WI38 (cell line): ENCODE results near the gene BLOC1S5.
"Not testable (repeated sequence)": the region's sequence is repeated elsewhere in the genome, so short reads cannot be mapped to it uniquely, and the experiment has no call there.

ENCODE experiments used
- H3K4me3 ChIP-seq: 2 replicates; pipeline ENCODE4 v1.5.1; 2011; ENCODE audit warnings: low read depth, mild to moderate bottlenecking, control low read depth, low read length
- TF ChIP-seq, protein P1 (sequence below): IDR thresholded peaks from 2 replicates; pipeline ENCODE4 v1.5.1; 2012; ENCODE audit warnings: low read depth, mild to moderate bottlenecking, control low read depth, low read length

The BLOC1S5 gene

DNA sequence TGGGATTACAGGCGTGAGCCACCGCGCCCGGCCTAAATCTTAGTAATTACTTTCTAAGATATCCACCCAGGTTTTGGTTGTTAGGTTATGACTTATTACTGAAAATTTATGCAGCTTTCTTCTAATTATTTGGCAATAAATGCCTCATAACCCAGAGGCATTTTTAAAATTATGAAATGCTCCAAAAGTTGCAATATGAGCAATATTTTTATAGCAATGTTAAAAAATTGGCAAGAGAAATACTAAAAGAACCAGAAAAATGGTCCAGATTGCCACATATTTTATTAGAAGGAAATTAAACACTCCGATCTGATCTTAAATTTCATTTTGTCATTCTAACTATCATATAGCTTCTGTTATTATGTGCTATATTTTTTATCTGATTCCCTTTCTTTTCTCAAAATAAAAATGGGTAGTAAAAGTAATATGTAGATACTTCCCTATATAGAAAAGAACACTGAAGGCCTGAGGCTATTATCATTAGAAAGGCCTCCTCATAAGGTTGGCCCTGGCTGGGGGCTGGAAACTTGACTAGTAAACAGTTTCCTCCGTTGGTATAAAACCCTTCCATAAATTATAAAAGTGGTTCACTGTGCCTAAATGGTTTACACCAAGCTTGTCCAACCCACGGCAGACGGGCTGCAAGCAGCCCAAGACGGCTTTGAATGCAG is 22.1 kb downstream of the BLOC1S5 start:
- H3K4me3 ChIP-seq = no peak overlapping the region
- TF ChIP-seq, protein P1, sequence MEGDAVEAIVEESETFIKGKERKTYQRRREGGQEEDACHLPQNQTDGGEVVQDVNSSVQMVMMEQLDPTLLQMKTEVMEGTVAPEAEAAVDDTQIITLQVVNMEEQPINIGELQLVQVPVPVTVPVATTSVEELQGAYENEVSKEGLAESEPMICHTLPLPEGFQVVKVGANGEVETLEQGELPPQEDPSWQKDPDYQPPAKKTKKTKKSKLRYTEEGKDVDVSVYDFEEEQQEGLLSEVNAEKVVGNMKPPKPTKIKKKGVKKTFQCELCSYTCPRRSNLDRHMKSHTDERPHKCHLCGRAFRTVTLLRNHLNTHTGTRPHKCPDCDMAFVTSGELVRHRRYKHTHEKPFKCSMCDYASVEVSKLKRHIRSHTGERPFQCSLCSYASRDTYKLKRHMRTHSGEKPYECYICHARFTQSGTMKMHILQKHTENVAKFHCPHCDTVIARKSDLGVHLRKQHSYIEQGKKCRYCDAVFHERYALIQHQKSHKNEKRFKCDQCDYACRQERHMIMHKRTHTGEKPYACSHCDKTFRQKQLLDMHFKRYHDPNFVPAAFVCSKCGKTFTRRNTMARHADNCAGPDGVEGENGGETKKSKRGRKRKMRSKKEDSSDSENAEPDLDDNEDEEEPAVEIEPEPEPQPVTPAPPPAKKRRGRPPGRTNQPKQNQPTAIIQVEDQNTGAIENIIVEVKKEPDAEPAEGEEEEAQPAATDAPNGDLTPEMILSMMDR = no peak

DNA sequence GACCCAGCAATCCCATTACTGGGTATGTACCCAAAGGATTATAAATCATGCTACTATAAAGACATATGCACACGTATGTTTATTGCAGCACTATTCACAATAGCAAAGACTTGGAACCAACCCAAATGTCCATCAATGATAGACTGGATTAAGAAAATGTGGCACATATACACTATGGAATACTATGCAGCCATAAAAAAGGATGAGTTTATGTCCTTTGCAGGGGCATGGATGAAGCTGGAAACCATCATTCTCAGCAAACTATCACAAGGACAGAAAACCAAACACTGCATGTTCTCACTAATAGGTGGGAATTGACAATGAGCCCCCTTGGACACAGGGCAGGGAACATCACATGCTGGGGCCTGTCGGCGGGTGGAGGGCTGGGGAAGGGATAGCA is 30.1 kb downstream of the BLOC1S5 start:
- not testable (repeated sequence) for H3K4me3 ChIP-seq

DNA sequence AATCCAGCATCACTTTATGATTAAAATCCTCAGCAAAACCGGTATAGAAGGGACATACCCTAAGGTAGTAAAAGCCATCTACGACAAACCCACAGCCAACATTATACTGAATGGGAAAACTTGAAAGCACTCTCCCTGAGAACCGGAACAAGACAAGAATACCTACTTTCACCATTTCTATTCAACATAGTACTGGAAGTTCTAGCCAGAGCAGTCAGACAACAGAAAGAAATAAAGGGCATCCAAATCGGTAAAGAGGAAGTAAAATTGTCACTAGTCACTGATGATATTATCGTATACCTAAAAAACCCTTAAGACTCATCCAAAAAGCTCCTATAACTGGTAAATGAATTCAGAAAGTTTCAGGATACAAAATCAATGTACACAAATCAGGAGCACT is 33.3 kb downstream of the BLOC1S5 start:
- no peak overlapping the region for H3K4me3 ChIP-seq
- TF ChIP-seq, protein P1 = no peak

DNA sequence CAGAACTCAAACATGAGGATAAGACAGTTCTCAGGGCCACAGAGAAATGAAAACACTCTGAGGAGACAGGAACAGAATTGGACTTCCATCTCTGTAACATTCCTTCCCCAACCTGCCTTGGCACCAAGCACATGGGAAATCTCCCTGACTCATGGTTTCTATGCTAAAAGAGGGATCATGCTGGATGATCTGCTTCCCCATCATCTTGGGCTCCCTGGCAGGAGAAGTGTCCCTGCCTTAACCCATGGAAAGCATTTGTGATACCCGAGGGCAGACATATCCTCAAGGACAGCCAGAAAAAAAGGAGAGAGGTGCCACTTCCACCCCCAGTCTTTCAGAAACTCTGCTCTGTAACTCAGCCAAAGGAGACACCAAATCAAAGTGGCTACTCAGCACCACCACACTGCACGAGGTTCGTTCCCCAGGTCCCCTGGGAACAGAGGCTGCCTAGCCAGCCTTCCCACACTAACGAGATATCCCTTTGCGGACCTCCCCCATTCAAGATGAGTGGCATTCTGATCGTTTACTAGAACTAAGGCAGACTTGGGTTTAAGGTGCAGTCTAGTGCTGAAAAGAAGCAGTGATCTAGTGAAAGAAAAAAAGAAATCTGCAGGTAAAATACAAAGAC is 34.8 kb downstream of the BLOC1S5 start:
- no peak overlapping the region for H3K4me3 ChIP-seq
- TF ChIP-seq, protein P1 = no peak

DNA sequence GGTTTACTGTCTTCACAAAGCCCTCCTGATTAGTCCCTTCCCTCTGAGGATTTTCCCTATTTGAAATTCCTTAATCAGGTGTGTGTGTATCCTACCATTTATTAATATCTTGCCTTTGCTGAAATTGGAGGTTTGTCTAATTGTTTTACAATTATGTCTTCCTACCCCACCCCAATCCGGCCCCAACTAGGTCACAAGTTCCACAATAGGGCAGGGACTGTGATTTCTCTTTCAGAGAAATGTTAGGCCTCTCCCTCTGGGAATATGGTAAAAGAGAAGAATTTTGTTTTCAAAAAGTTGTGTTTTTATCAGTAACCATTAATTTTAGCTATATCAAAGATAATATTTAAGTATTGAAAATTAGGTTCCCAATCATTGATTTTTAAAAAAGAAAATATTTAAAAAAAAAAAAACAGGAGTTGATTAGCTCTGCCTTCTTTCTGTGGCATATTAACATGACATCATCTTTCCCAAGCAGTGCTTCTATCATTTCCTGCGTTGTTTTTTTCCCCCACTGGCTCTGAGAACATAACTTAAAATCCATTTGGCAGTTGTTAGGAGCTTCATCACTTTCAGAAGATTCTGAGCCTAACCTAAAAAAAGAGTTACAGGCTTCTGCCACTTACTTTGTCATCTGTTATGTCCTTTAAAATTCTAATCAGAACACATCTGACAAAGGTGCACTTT is 36.1 kb downstream of the BLOC1S5 start:
- H3K4me3 ChIP-seq = no peak overlapping the region
- TF ChIP-seq, protein P1 = no peak

DNA sequence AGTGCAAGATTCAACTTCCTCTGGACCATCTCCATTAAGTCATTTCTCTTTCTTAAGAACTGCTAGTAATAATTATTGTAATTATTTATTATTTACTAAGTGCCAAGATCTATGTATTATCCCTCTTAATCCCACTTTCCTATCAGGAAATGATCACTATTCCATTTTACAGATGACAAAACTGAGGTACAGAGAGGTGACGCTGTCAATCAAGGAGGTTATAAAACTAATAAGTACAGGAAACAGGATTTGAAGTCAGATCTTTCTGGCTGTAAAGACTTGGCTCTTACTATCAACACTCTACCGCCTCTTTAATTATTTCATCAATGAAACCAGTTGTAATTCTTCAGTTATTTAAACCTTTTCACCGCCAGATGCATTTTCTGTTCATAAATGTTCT is 37.4 kb downstream of the BLOC1S5 start:
- TF ChIP-seq, protein P1 = no peak
- no peak overlapping the region for H3K4me3 ChIP-seq

DNA sequence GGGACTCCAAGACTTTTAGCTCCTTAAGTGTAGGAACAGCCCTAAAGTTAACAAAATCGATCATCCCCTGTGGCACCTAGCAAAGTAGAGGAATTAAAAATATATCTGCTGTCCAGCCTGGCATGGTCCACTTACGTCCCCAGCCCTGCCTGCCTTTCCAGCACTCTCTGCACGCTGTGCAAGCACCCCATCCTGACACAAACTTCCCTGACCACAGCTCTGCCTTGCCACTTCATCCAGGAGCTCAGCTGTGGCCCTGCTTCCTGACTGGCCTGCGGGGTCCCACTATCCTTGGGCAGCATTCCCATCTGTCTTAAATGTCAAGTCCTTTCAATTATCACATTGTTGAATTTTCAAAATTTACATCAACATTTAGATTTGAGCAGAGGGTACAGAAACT is 39.0 kb downstream of the BLOC1S5 start:
- TF ChIP-seq, protein P1 = no peak
- H3K4me3 ChIP-seq = no peak overlapping the region
